GM10266 (cell line): Measurements from ENCODE around the gene TNFRSF13B.
"Not testable (repeated sequence)": the region's sequence is repeated elsewhere in the genome, so short reads cannot be mapped to it uniquely, and the experiment has no call there.

Experiments
- DNase-seq: peaks from one replicate; pipeline ENCODE4 v3.0.0; 2012; ENCODE audit errors: extremely low spot score
- TF ChIP-seq, protein P1 (sequence below): IDR thresholded peaks from 2 replicates; pipeline ENCODE4 v1.5.1; 2012; ENCODE audit warnings: mild to moderate bottlenecking, low read depth; ENCODE audit not compliant: control insufficient read depth, insufficient read depth; ENCODE audit errors: missing control alignments

The TNFRSF13B gene

DNA sequence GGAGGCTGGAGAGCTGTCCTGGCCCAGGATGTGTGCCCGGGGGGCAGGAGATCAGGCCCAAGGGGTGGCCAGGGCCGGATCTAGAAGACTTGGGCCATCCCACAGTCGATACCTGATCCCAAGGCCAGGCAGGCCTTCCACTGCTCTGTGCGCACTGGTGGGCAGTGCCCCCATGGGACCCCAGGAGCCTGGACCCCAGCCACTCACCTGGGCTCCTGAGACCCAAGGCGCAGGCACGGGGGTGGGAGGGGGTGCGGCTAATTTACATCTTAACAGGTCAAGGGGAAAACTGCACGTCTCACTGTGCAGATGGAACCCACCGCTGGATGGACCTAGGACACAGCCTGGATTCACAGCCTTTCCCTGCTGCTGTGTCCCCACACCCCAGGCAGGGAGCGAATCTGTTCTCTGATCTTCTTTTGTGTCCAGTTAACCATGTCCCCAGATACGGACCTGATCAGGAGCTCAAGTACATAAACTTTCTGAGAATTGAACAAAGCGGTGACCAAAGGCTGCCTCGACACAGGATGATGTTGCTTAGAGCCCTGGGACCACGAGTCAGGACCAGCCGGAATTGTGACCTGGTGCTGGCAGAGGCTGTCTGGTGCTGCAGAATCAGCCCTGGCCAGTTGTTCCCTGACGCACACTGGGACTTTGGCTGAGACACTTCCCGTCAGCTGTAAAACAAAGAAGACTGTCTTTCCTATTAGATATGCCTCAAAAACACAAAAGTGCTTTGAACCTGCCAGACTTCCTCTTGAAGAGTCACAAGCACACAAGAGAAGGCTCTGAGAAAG lies 60.6 kb downstream of the TNFRSF13B start:
- no peak for DNase-seq
- TF ChIP-seq, protein P1, sequence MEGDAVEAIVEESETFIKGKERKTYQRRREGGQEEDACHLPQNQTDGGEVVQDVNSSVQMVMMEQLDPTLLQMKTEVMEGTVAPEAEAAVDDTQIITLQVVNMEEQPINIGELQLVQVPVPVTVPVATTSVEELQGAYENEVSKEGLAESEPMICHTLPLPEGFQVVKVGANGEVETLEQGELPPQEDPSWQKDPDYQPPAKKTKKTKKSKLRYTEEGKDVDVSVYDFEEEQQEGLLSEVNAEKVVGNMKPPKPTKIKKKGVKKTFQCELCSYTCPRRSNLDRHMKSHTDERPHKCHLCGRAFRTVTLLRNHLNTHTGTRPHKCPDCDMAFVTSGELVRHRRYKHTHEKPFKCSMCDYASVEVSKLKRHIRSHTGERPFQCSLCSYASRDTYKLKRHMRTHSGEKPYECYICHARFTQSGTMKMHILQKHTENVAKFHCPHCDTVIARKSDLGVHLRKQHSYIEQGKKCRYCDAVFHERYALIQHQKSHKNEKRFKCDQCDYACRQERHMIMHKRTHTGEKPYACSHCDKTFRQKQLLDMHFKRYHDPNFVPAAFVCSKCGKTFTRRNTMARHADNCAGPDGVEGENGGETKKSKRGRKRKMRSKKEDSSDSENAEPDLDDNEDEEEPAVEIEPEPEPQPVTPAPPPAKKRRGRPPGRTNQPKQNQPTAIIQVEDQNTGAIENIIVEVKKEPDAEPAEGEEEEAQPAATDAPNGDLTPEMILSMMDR: no peak

DNA sequence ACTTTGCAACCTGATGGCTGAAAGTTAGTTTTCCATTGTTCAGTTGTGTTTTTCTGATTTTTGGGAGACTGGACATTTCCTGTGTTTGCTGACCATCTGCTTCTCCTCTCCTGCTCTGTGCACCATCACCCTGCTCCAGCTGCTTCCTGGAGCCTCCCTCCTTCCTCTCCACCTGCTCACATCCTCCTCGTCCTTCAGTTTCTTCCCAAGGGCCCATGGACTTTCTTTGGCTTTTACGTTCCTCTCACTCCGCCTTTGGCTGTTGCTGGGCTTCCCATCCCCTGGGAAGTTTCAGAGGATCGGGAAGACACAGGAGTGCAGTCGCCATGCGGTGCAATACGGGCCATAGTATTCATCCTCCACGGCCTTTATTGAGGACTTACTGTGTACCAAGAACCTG lies 61.6 kb downstream of the TNFRSF13B start:
- no peak for DNase-seq

DNA sequence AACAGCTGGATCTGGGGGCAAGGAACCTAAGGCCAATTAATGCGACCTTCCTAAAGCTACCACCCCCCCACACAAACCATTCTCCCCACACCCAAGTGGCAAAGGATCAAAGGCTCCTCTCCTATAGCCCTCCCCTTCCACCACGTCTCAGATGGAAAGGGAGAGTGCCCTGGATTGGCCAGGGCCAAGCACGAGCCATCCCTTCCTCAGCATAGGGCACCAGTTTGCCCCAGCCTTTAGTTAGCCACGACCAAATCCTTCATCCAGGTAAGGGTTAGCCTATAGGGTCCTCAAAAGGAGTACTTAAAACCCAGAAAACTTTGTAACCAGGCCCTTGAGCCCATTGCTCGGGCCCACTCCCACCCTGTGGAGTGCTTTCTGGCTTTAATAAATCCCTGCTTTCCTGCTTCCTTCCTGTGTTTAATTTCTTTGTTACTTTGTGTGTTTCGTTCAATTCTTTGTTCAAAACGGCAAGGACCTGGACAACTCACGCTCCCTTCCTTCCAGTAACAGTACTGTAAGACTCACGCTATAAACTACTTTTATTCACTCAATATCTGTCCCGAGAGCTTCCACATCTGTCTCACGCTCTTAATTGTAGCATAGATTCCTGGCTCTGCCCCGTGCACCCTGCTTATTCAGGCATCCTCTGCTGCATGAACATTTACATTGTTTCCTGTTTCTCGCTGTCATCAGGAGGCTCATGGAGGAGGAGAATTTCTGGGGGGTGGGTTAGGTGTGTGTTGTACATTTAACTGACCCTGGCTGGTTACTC lies 62.3 kb downstream of the TNFRSF13B start:
- no peak for DNase-seq
- TF ChIP-seq, protein P1: no peak

More for the DNA sequence above, 61.6 kb downstream of the TNFRSF13B start:
- TF ChIP-seq, protein P1: no peak

DNA sequence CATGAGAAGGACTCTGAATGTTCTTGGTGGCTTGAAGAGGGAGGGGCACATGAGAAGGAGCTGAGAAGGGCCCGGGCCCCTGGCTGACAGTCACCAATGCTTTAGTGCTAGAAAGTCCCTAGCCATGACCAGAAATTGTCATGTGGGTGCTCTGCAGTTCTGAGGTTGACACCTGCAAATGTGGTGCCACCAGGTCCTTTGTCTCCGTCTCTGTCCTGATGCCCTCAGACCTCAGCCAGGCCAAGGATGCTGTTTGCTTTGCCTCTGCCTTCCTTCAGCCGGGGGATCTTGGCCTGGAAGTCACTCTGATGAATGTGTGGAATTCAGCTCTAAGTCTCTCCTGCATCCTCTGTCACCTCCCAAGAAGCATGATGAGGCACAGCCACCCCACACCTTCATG lies 63.6 kb downstream of the TNFRSF13B start:
- no peak for DNase-seq
- TF ChIP-seq, protein P1: no peak

DNA sequence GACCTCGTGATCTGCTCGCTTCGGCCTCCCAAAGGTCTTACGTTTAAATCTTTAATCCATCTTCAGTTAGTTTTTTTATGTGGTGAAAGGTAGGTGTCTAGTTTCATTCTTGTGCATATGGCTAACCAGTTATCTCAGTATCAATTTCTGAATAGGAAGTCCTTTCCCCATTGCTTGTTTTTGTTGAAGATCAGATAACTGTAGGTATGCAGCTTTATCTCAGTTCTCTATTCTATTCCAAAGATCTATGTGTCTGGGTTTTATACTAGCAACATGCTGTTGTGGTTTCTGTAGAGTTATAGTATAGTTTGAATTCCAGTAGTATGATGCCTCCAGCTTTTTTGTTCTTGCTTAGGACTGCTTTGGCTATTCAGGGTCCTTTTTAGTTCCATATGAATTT lies 65.2 kb downstream of the TNFRSF13B start:
- DNase-seq: no peak
- TF ChIP-seq, protein P1: no peak

DNA sequence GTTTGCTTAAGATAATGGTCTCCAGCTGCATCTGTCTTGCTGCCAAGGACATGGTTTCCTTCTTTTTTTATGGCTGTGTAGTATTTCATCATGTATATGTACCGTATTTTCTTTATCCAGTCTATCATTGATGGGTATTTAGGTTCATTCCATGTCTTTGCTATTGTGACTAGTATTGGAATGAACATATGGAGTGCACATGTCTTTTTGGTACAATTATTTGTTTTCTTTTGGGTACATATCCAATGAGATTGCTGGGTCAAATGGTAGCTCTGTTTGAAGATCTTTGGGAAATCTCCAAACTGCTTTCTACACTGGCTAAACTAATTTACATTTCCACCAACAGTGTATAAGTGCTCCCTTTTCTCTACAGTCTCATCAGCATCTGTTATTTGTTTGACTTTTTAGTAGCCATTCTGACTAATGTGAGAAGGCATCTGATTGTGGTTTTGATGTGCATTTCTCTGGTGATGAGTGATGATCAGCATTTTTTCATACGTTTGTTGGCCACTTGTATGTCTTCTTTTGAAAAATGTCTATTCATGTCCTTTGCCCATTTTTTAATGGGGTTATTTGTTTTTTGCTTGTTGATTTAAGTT lies 66.2 kb downstream of the TNFRSF13B start:
- no peak for DNase-seq
- TF ChIP-seq, protein P1: no peak

DNA sequence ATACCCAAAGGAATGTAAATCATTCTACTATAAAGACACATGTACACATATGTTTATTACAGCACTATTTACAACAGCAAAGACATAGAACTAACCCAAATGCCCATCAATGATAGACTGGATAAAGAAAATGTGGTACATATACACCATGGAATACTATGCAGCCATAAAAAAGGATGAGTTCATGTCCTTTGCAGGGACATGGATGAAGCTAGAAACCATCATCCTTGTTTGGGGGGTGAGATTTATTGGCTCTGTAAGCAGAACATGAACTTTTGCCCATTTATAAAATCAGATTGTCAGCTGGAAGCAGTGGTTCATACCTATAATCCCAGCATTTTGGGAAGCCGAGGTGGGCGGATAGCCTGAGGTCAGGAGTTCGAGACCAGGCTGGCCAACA lies 68.8 kb downstream of the TNFRSF13B start:
- not testable (repeated sequence) for DNase-seq
